DOHH2 (cell line): ENCODE data around the gene TEX47.

Experiments
- EZH2phosphoT487 ChIP-seq: fragments of 200-600 bp; sonication (generic); IDR thresholded peaks from 2 replicates; pipeline ENCODE4 v1.6.1; 2017; ENCODE audit warnings: borderline replicate concordance, mild to moderate bottlenecking, antibody characterized with exemption, low read length, moderate library complexity, mixed read lengths
- TF ChIP-seq, protein P1 (sequence below): fragments of 200-600 bp; sonication (generic); IDR thresholded peaks from one replicate; pipeline ENCODE4 v1.5.1; 2014; ENCODE audit warnings: antibody characterized with exemption, mild to moderate bottlenecking, low read depth, low read length; ENCODE audit not compliant: poor library complexity, severe bottlenecking

DNA sequence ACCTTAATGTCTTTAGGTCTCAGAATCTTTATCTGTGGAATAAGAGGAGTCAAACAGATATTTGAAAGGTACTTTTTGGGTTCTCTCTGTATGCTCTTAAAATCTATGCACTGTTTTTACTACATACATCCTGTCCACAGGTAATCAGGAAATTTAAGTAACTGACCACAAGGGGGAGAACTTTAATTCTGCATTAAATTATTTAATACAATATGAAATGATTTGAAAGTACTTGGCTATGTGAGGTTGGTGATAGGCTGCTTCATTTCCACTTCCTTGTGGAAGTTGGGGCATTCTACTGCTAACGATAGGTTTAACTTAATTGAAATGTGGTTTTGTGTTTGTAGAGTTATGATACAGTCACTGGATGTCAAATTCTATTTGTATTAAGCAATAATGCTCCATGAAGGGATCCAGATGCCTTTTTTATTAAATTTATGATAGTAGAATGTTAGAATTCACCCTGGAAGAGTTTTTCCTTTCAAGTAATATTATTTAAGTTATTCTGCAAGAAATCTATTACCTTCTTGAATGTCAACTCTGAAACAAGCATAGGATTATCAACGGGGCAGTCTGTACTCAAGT, 6.0 kb downstream of the TEX47 start:
- TF ChIP-seq, protein P1, sequence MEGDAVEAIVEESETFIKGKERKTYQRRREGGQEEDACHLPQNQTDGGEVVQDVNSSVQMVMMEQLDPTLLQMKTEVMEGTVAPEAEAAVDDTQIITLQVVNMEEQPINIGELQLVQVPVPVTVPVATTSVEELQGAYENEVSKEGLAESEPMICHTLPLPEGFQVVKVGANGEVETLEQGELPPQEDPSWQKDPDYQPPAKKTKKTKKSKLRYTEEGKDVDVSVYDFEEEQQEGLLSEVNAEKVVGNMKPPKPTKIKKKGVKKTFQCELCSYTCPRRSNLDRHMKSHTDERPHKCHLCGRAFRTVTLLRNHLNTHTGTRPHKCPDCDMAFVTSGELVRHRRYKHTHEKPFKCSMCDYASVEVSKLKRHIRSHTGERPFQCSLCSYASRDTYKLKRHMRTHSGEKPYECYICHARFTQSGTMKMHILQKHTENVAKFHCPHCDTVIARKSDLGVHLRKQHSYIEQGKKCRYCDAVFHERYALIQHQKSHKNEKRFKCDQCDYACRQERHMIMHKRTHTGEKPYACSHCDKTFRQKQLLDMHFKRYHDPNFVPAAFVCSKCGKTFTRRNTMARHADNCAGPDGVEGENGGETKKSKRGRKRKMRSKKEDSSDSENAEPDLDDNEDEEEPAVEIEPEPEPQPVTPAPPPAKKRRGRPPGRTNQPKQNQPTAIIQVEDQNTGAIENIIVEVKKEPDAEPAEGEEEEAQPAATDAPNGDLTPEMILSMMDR = peak; percentile 75
- no peak for TF ChIP-seq EZH2phosphoT487
